ENCODE results near the gene PRSS2. TPM values are rescaled to one million over a fixed set of nuclear protein-coding genes. Genes with fewer than 3 reads are reported as not detected.

Gene PRSS2
- total RNA-seq, 1 donor from 2014 or later: not detected

DNA sequence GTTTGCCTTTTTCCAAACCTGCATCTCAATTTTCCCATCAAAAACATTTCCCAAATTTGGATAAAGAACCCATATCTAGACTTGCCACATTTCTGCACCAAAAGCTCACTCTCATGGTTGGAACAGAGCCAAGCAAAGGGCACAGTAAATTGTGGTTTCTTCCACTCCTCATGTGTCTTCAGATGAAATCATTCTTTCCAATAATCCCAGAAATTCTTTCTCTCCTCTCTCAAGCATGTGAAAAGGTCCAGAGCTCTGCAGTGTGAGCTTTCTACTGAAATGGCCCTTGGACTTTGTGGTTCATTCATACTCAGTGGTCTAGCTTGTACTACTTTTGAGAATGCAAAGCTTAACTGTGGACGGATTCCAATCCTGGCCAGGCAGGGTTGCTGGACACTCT is 19.8 kb downstream of the PRSS2 start:
- Histone ChIP-seq H3K4me3 (no peak overlapping the region), H3K4me1 (no peaks in the 10 kb centered on the region), H3K36me3 (no peaks in the 10 kb centered on the region), H3K27me3 (ENCODE audit: low read depth) (peaks cover 92% of the 10 kb centered on the region), H3K27ac (replicated peaks) (no peak overlapping the region), H3K9me3 (replicated peaks) (no peaks in the 10 kb centered on the region)
- intact Hi-C loops (cut with micrococcal nuclease): no loop called here
- no peak for DNase-seq
- no peak for TF ChIP-seq CTCF (IDR thresholded peaks at IDR 0.05; ENCODE audit: borderline replicate concordance)

DNA sequence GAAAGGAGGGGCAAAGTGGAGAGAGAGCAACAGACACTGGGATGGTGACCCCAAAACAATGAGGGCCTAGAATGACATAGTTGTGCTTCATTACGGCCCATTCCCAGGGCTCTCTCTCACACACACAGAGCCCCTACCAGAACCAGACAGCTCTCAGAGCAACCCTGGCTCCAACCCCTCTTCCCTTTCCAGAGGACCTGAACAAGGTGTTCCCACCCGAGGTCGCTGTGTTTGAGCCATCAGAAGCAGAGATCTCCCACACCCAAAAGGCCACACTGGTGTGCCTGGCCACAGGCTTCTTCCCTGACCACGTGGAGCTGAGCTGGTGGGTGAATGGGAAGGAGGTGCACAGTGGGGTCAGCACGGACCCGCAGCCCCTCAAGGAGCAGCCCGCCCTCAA is 20.7 kb downstream of the PRSS2 start:
- intact Hi-C loops (cut with micrococcal nuclease): no loop called here
- no peak for TF ChIP-seq CTCF (IDR thresholded peaks at IDR 0.05; ENCODE audit: borderline replicate concordance)
- Histone ChIP-seq H3K9me3 (replicated peaks) (no peaks in the 10 kb centered on the region), H3K27ac (replicated peaks) (no peak overlapping the region), H3K36me3 (no peaks in the 10 kb centered on the region), H3K4me3 (no peak overlapping the region), H3K4me1 (peaks cover 4% of the 10 kb centered on the region), H3K27me3 (ENCODE audit: low read depth) (peaks cover 94% of the 10 kb centered on the region)
- no peak for DNase-seq

DNA sequence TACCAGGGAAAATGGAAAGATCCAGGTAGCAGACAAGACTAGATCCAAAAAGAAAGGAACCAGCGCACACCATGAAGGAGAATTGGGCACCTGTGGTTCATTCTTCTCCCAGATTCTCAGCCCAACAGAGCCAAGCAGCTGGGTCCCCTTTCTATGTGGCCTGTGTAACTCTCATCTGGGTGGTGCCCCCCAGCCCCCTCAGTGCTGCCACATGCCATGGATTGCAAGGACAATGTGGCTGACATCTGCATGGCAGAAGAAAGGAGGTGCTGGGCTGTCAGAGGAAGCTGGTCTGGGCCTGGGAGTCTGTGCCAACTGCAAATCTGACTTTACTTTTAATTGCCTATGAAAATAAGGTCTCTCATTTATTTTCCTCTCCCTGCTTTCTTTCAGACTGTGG is 21.4 kb downstream of the PRSS2 start:
- Histone ChIP-seq H3K36me3 (no peaks in the 10 kb centered on the region), H3K27me3 (ENCODE audit: low read depth) (peaks cover 94% of the 10 kb centered on the region), H3K27ac (replicated peaks) (no peak overlapping the region), H3K9me3 (replicated peaks) (no peaks in the 10 kb centered on the region), H3K4me3 (no peak overlapping the region), H3K4me1 (peaks cover 10% of the 10 kb centered on the region)
- TF ChIP-seq CTCF (IDR thresholded peaks at IDR 0.05; ENCODE audit: borderline replicate concordance): no peak
- intact Hi-C loops (cut with micrococcal nuclease): no loop called here
- no peak for DNase-seq

- Histone ChIP-seq H3K4me3 (no peak overlapping the region), H3K36me3 (no peaks in the 10 kb centered on the region), H3K27ac (replicated peaks) (no peak overlapping the region), H3K4me1 (peaks cover 15% of the 10 kb centered on the region), H3K27me3 (ENCODE audit: low read depth) (peaks cover 97% of the 10 kb centered on the region), H3K9me3 (replicated peaks) (no peaks in the 10 kb centered on the region)
- intact Hi-C loops (cut with micrococcal nuclease): no loop called here
- no peak for DNase-seq
- no peak for TF ChIP-seq CTCF (IDR thresholded peaks at IDR 0.05; ENCODE audit: borderline replicate concordance)
Measured at GRCh38 chr7:142792593-142792992, 21.8 kb downstream of the PRSS2 start.

- intact Hi-C loops (cut with micrococcal nuclease): no loop called here
- H3K4me1 ChIP-seq: peaks cover 19% of the 10 kb centered on the region
- no peak overlapping the region for H3K4me3 ChIP-seq
- TF ChIP-seq CTCF (IDR thresholded peaks at IDR 0.05; ENCODE audit: borderline replicate concordance): no peak
- H3K9me3 ChIP-seq (replicated peaks): no peaks in the 10 kb centered on the region
- peaks cover 99% of the 10 kb centered on the region for H3K27me3 ChIP-seq (ENCODE audit: low read depth)
- no peaks in the 10 kb centered on the region for H3K36me3 ChIP-seq
- DNase-seq: no peak
- no peak overlapping the region for H3K27ac ChIP-seq (replicated peaks)
Measured at GRCh38 chr7:142793156-142793555, 22.4 kb downstream of the PRSS2 start.
